ENCODE data around the gene RPL7L1. TPM values are rescaled to one million over a fixed set of nuclear protein-coding genes. Genes with fewer than 3 reads are reported as not detected.

The RPL7L1 gene
- total and polyA plus RNA-seq, 2 of the 13 experiments (the other 11 are each of a cell fraction or from before 2014, with no cell fraction given) = 51.6 to 179 TPM

DNA sequence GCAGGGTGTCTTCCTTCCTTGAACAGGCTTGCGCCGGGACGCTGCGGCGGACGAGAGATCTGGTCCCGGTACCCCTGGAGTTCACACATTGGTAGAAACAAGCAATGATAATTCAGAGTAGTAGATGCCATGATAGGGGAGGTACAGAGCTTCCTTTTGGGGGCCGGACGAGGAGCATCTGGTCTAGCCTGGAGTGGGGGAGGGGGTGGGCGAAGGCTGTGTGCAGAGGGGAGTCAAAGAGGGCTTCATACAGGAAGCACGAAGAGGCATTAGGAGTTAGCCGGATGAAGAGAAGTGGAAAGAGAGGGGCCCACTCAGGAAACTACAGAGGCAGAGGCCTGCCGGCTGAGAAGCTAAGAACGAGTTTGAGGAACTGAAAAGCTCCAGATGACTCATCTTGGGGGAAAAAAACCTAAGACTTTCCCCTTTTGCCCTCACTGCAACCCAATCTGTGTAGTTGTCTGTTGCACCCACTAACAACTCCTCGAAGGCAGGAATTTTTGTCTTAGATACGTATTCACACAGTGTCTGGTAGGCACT lies 50.5 kb downstream of the RPL7L1 start:
- H3K4me1 ChIP-seq (ENCODE audit: insufficient read depth, low read length) = peaks cover 57% of the 10 kb centered on the region
- no peak overlapping the region for H2AFZ ChIP-seq (ENCODE audit: low read length)
- in situ Hi-C loops (cut with HindIII; ENCODE audit: extremely low pct_ligation_motif_present, low pct_unique_long_range_greater_than_20kb) (no loop called here), intact Hi-C loops (cut with micrococcal nuclease; ENCODE audit: unreplicated experiment) (loop anchor here (2.0 kb wide), 1 partner anchor 41 kb away; no protein-coding TSS in a partner anchor)
- WGBS (ENCODE audit: low lambda C conversion rate) = 2% methylated on average over 16 of the region's 16 CpGs
- ChIA-PET POLR2A (interaction anchor here (0.5 to 3.2 kb wide), 39 partner anchors 9 to 507 kb away, joined by 3 to 56 read pairs (median 6); partner anchors contain the start of genes BICRAL, CUL7, GNMT and KLC4), CTCF (ENCODE audit: low intra/inter-chr PET ratio, low total read pairs) (no interaction called here)
- H3K4me3 ChIP-seq (replicated peaks in 1 of 3; ENCODE audit: insufficient read depth in 1 of 3, low read depth in 2 of 3, low read length in 3 of 3) = peak overlapping the region; percentile 71 to 79 (median 78)
- TSS peak; percentile 78 for BruUV-seq (replicated peaks)
- H3K79me2 ChIP-seq (ENCODE audit: insufficient read depth, low read length) = peaks cover 40% of the 10 kb centered on the region
- H3K9me3 ChIP-seq (ENCODE audit: low read length) = no peaks in the 10 kb centered on the region
- peaks cover 7 to 16% of the 10 kb centered on the region in 2 experiments for H3K36me3 ChIP-seq (replicated peaks in 1 of 2; ENCODE audit: control insufficient read depth in 1 of 2, insufficient read depth in 2 of 2, low read length in 2 of 2)
- H3K27me3 ChIP-seq (ENCODE audit: control insufficient read depth in 1 of 2, insufficient read depth in 2 of 2, low read length in 2 of 2) = no peaks in the 10 kb centered on the region; a peak in 1 of 5 replicates
- peak overlapping the region; percentile 79 for H3K9ac ChIP-seq (ENCODE audit: insufficient read depth, low read depth, low read length)
- no peak for FAIRE-seq
- no peak for DNase-seq (ENCODE audit: low spot score)
- ATAC-seq = no peak; the same call in 2 of the 3 replicates
- peak overlapping the region; percentile 83 for H3K27ac ChIP-seq (ENCODE audit: extremely low read length, insufficient read depth, low read length)
- peak overlapping the region; percentile 91 for H3K4me2 ChIP-seq (ENCODE audit: low read depth, low read length)
- no peaks in the 10 kb centered on the region for H4K20me1 ChIP-seq (ENCODE audit: insufficient read depth, low read length)
- TF ChIP-seq CCAR2 (optimal IDR thresholded peaks at IDR 0.05; ENCODE audit: low read depth, low read length) = no peak
- no peak for TF ChIP-seq RAD21 (CRISPR knock-in tag; IDR thresholded peaks at IDR 0.05)
- no peak for TF ChIP-seq ZNF326 (CRISPR knock-in tag; IDR thresholded peaks at IDR 0.05; ENCODE audit: borderline replicate concordance)
- TF ChIP-seq RARG (CRISPR knock-in tag; IDR thresholded peaks at IDR 0.05; ENCODE audit: low read depth) = no peak
- no peak for TF ChIP-seq ATF7-NPFF (CRISPR knock-in tag; IDR thresholded peaks at IDR 0.05; ENCODE audit: low read depth)
- 0 out of 2 replicates have a peak, but pooled peaks have one; percentile 2 for TF ChIP-seq ZNF296 (CRISPR knock-in tag; conservative IDR thresholded peaks at IDR 0.05)
- no peak for TF ChIP-seq NFYC (CRISPR knock-in tag; IDR thresholded peaks at IDR 0.05)
- TF ChIP-seq XBP1 (CRISPR knock-in tag; IDR thresholded peaks at IDR 0.05) = no peak
- no peak for TF ChIP-seq PCBP2 (optimal IDR thresholded peaks at IDR 0.05; ENCODE audit: low read depth, low read length, poor library complexity, severe bottlenecking)
- TF ChIP-seq, protein P1, sequence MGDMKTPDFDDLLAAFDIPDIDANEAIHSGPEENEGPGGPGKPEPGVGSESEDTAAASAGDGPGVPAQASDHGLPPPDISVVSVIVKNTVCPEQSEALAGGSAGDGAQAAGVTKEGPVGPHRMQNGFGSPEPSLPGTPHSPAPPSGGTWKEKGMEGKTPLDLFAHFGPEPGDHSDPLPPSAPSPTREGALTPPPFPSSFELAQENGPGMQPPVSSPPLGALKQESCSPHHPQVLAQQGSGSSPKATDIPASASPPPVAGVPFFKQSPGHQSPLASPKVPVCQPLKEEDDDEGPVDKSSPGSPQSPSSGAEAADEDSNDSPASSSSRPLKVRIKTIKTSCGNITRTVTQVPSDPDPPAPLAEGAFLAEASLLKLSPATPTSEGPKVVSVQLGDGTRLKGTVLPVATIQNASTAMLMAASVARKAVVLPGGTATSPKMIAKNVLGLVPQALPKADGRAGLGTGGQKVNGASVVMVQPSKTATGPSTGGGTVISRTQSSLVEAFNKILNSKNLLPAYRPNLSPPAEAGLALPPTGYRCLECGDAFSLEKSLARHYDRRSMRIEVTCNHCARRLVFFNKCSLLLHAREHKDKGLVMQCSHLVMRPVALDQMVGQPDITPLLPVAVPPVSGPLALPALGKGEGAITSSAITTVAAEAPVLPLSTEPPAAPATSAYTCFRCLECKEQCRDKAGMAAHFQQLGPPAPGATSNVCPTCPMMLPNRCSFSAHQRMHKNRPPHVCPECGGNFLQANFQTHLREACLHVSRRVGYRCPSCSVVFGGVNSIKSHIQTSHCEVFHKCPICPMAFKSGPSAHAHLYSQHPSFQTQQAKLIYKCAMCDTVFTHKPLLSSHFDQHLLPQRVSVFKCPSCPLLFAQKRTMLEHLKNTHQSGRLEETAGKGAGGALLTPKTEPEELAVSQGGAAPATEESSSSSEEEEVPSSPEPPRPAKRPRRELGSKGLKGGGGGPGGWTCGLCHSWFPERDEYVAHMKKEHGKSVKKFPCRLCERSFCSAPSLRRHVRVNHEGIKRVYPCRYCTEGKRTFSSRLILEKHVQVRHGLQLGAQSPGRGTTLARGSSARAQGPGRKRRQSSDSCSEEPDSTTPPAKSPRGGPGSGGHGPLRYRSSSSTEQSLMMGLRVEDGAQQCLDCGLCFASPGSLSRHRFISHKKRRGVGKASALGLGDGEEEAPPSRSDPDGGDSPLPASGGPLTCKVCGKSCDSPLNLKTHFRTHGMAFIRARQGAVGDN (CRISPR knock-in tag; IDR thresholded peaks at IDR 0.05) = no peak
- TF ChIP-seq, protein P2, sequence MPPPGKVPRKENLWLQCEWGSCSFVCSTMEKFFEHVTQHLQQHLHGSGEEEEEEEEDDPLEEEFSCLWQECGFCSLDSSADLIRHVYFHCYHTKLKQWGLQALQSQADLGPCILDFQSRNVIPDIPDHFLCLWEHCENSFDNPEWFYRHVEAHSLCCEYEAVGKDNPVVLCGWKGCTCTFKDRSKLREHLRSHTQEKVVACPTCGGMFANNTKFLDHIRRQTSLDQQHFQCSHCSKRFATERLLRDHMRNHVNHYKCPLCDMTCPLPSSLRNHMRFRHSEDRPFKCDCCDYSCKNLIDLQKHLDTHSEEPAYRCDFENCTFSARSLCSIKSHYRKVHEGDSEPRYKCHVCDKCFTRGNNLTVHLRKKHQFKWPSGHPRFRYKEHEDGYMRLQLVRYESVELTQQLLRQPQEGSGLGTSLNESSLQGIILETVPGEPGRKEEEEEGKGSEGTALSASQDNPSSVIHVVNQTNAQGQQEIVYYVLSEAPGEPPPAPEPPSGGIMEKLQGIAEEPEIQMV (CRISPR knock-in tag; IDR thresholded peaks at IDR 0.05; ENCODE audit: low read depth) = no peak
- TF ChIP-seq, protein P3, sequence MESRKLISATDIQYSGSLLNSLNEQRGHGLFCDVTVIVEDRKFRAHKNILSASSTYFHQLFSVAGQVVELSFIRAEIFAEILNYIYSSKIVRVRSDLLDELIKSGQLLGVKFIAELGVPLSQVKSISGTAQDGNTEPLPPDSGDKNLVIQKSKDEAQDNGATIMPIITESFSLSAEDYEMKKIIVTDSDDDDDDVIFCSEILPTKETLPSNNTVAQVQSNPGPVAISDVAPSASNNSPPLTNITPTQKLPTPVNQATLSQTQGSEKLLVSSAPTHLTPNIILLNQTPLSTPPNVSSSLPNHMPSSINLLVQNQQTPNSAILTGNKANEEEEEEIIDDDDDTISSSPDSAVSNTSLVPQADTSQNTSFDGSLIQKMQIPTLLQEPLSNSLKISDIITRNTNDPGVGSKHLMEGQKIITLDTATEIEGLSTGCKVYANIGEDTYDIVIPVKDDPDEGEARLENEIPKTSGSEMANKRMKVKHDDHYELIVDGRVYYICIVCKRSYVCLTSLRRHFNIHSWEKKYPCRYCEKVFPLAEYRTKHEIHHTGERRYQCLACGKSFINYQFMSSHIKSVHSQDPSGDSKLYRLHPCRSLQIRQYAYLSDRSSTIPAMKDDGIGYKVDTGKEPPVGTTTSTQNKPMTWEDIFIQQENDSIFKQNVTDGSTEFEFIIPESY (CRISPR knock-in tag; IDR thresholded peaks at IDR 0.05) = no peak
